Stimulated activated effector memory CD8-positive, alpha-beta T cell treated with anti-CD3 and anti-CD28 coated beads, Interleukin-12 subunit alpha, Interleukin-12 subunit beta, amount 100 ng/mL, for 72 hours (primary cell): Measurements from ENCODE around the gene IPO4.
A peak's percentile ranks its signal among the peaks of the same experiment; 100 is the strongest.

ENCODE experiments used
- ATAC-seq: fragments of 150-1000 bp; cut with Tn5 transposase; 2 replicates; pipeline ENCODE4 v1.10.0; 2021
- DNase-seq, 2 donors: peaks; one replicate each; pipeline ENCODE4 v3.0.0; 2021 to 2022; ENCODE audit warnings: low spot score in 2 of 2
- H3K27ac Mint-ChIP-seq: one replicate; pipeline ENCODE4 v1.8.0; 2022; ENCODE audit warnings: mild to moderate bottlenecking, mixed read lengths
- H3K36me3 Mint-ChIP-seq: one replicate; pipeline ENCODE4 v1.8.0; 2022; ENCODE audit warnings: mild to moderate bottlenecking, mixed read lengths
- H3K4me1 Mint-ChIP-seq: one replicate; pipeline ENCODE4 v1.8.0; 2022; ENCODE audit warnings: mixed read lengths
- H3K4me3 Mint-ChIP-seq: one replicate; pipeline ENCODE4 v1.8.0; 2022; ENCODE audit warnings: mild to moderate bottlenecking, mixed read lengths
- H3K9me3 Mint-ChIP-seq: one replicate; pipeline ENCODE4 v1.8.0; 2022; ENCODE audit warnings: mixed read lengths

IPO4 gene

DNA sequence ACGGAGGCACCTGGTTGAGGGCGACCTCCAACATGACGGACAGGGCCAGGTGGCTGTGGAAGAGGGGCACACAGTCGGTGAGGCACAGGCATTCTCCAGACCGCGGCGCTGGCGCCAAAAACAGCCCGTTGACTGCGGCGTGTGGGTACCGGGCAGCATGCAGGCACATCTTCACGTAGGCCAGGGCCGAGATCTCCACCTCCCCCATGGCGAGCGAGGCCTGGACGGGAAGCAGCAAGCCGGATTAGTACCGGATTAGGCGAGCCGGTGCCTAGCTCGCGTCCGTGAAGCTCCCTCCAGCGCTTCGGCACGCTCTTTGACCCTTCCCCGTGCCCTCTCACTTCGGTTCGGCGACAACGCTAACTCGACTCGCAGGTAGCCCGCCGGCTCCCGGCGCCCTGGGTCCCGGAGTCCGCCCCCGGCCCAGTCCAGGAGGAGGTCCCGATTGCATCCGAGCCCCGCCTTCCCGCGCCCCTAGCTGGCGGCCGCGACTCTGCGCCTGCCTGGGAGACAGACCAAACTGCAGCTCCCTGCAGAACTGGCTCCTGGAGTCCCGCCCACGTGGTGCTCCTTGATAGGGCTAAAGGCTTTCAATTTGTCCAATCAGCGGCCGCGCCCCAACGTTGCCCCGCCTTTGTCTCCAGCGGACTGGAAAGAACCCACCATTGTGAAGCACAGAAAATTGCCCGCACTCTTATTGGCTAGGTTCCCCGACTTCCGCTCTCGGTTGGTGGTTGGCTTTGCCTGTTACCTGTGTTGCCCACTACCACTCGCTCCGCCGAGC, 47.3 kb downstream of the IPO4 start, which contains the start of gene EMC9:
Gene EMC9, minus strand, starts transcription at position 495 of the 784 bp plus-strand sequence. Its CDS starts 287 bp downstream, at position 208.
- Mint-ChIP-seq H3K9me3 (no peaks in the 10 kb centered on the region), H3K4me3 (peak within 1 kb of the TSS; percentile 87), H3K36me3 (peaks cover 98% of the 10 kb centered on the region), H3K27ac (peak within 1 kb of the TSS; percentile 92), H3K4me1 (peaks cover 79% of the 10 kb centered on the region)
- peak; percentile 93 to 99 for DNase-seq
- peak; percentile 92 for ATAC-seq

DNA sequence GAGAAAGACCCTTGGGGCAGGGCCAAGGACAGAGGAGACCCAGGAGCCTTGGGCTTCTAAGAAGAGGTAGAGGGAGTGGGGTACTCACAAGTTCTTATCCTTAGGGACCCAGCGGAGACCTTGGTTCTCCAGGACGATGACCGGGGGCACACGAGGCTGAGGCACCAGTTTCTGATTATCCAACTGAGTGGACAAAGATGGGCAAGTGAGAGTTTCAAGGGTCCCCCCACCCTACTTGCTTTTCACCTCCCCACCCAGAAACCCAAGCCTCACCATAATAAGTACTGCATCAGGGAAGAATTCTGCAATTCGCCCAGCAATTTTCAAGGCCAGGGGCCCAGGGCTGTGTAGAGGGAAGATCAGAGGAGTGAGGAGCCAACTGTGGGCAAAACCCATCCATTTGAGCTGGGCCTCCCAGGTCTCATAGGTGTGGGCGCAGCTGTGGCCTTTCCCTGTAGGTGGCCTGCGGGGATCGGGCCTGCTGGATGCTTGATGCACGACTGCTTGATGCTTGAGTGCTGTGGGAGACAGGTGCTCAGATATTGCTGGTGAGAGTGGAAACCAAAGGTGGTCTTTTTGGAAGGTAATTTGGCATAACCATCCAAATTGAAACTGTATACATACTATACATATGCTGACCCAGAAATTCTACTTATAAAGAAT, 49.2 kb downstream of the IPO4 start:
- DNase-seq (no peak), ATAC-seq (no peak)
- peaks cover 79% of the 10 kb centered on the region for H3K36me3 Mint-ChIP-seq
- no peaks in the 10 kb centered on the region for H3K9me3 Mint-ChIP-seq
- H3K4me1 Mint-ChIP-seq, result peaks cover 73% of the 10 kb centered on the region
- peak overlapping the region; percentile 87 for H3K4me3 Mint-ChIP-seq
- peak overlapping the region; percentile 56 for H3K27ac Mint-ChIP-seq

DNA sequence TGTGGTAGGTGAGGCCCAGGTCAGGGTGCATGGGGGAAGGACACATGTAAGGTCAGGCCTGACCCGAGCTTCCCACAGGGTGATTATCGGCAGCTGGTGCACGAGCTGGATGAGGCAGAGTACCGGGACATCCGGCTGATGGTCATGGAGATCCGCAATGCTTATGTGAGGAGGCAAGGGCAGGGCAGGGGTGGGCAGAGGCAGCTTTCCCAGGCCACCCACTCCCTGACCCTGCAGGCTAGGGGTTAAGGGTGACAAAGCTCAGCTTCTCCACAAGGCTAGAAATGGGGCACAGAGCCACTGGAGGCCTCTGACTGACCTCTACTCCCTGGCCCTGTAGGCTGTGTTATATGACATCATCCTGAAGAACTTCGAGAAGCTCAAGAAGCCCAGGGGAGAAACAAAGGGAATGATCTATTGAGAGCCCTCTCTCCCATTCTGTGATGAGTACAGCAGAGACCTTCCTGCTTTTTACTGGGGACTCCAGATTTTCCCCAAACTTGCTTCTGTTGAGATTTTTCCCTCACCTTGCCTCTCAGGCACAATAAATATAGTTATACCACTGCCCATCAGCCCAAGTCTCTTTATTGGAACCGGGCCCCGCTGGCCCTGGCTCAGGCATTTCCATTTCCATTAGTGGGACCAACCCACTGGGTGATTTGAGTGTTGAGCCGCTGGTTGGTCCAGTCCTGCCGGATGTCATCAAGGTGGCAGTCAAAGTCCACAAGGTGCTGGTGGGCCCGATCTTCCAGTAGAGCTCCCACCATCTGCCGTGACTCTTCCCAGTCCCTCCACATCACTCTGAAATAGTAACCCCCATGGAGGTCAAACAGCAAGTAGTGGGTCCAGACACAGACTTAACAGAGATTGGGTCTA, 50.0 kb downstream of the IPO4 start:
- ATAC-seq, result no peak
- Mint-ChIP-seq H3K4me1 (peaks cover 67% of the 10 kb centered on the region), H3K27ac (peak overlapping the region; percentile 56), H3K4me3 (peak overlapping the region; percentile 87), H3K36me3 (peaks cover 72% of the 10 kb centered on the region), H3K9me3 (no peaks in the 10 kb centered on the region)
- DNase-seq, result no peak

DNA sequence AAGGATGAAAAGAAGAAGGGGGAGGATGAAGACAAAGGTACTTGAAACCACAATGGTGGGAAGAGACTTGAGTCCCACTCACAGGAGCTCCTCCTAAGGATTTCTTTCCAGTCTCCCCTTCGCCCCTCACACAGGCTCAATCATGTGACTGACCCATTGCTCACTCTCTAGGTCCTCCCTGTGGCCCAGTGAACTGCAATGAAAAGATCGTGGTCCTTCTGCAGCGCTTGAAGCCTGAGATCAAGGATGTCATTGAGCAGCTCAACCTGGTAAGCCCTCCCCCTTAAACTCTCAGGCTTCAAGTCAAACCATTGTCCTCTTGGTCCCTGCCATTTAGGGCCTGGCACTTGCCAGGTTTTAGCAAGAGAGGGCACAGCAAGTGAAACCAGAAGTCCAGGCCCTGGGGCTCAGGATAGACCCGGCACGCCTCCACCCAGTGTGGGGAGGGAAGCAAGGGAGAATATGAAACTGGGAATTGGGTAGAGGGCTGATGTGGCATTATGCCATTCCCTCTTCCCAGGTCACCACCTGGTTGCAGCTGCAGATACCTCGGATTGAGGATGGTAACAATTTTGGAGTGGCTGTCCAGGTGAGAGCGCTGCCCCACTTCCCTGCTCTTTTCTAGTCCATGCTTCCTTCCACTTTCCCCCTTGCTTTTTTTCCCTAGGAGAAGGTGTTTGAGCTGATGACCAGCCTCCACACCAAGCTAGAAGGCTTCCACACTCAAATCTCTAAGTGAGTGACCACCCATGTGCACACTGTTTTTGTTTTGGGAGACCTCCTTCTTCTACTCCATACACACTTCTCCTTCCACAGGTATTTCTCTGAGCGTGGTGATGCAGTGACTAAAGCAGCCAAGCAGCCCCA, 50.9 kb downstream of the IPO4 start:
- peaks cover 63% of the 10 kb centered on the region for H3K36me3 Mint-ChIP-seq
- ATAC-seq, result no peak
- H3K27ac Mint-ChIP-seq, result peak overlapping the region; percentile 92
- DNase-seq, result no peak
- peaks cover 62% of the 10 kb centered on the region for H3K4me1 Mint-ChIP-seq
- peak overlapping the region; percentile 87 for H3K4me3 Mint-ChIP-seq
- H3K9me3 Mint-ChIP-seq, result no peaks in the 10 kb centered on the region

DNA sequence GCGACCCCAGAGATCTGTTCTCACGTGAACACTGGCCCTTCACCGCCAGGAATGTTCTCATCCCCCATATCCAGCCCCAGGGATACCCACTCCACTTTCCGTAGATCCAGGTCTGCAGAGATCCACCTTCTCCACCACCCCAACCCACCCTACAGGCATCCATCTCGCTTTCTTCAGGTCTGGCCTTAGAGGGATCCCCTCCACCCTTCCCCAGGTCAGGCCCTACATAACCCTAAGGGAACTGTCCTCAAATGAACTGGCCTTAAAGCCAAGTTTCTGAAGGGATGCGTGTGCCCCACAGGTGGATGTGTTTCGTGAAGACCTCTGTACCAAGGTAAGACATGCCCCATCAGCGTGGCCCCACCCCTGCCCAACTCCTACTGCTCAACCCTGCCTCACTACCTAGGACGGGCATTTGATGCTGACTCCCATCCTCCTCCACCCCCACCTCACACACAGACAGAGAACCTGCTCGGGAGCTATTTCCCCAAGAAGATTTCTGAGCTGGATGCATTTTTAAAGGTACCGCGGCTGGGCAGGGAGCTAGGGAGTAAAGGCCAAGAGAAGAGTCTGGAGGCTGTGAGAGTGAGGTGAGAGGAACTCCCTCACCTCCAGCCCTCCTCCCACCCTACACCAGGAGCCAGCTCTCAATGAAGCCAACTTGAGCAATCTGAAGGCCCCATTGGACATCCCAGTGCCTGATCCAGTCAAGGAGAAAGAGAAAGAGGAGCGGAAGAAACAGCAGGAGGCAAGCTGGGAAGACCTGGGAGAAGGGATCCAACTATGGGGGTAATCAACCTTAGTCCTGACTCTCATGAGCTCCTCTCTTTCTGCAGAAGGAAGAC, 51.7 kb downstream of the IPO4 start:
- H3K4me1 Mint-ChIP-seq, result peaks cover 64% of the 10 kb centered on the region
- H3K9me3 Mint-ChIP-seq, result no peaks in the 10 kb centered on the region
- no peak for ATAC-seq
- H3K4me3 Mint-ChIP-seq, result peak overlapping the region; percentile 87
- H3K36me3 Mint-ChIP-seq, result peaks cover 54% of the 10 kb centered on the region
- DNase-seq, result no peak
- peak overlapping the region; percentile 92 for H3K27ac Mint-ChIP-seq

DNA sequence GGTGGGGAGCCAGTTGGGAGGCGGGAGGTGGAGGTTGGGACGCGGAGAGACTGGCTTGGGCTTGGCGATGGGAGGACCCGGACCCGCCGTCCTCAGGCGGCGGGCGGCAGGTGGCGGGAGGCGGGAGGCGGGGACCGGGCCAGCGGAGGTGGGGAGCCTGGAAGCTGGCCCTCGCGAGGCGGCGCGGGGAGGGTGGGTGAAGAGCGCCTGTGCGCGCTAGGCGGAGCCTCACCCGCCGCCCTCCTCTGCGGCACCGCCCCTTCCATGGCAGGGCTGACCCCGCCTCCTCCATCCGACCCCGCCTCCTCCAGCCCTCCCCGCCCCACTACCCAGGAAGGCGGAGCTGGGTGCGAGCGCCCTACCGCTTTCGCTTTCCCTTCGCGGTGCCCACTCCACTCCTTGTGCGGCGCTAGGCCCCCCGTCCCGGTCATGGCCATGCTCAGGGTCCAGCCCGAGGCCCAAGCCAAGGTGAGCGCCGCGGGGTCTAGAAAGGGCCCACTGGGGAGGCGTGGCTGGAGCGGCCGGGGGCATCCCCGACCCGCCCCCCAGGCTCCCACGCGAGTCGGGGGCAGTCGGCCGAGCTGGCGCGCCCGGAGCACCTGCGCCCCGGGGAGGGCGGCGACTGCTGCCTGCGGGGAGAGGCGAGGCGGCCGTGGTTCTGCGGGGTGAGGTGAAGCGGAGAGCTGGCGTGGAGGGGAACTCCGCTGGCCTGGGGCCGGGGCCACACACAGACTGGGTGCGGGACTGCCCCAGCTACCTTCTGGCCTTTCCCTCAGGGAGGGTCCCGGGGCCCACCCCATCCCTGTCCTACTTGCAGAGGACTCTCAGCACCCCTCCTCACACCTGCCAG, 52.6 kb downstream of the IPO4 start, which contains the start of gene PSME1:
Gene PSME1, plus strand, starts transcription at position 361 of the 850 bp plus-strand sequence. Its CDS starts 69 bp downstream, at position 430.
- Mint-ChIP-seq H3K36me3 (peaks cover 46% of the 10 kb centered on the region), H3K9me3 (no peaks in the 10 kb centered on the region), H3K27ac (peak within 1 kb of the TSS; percentile 92), H3K4me3 (peak within 1 kb of the TSS; percentile 87), H3K4me1 (peaks cover 64% of the 10 kb centered on the region)
- DNase-seq, result peak; percentile 91 to 97
- ATAC-seq, result peak; percentile 94

DNA sequence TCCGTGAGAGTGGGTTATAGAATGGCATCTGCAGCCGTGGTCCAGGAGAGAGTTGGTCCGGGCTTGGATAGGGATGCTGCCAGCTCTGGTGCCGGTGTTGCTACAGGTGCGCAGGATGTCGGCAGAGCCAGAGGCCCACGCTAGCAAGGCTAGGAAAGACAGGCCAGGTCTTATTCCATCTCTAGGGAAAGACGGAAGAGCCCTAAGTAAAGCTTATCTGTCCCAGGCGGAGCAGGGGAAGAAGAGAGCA, 53.1 kb downstream of the IPO4 start:
- peak; percentile 2 for ATAC-seq
- H3K36me3 Mint-ChIP-seq, result peaks cover 40% of the 10 kb centered on the region
- no peak for DNase-seq
- peak overlapping the region; percentile 81 for H3K27ac Mint-ChIP-seq
- no peaks in the 10 kb centered on the region for H3K9me3 Mint-ChIP-seq
- H3K4me1 Mint-ChIP-seq, result peaks cover 59% of the 10 kb centered on the region
- H3K4me3 Mint-ChIP-seq, result peak overlapping the region; percentile 87

DNA sequence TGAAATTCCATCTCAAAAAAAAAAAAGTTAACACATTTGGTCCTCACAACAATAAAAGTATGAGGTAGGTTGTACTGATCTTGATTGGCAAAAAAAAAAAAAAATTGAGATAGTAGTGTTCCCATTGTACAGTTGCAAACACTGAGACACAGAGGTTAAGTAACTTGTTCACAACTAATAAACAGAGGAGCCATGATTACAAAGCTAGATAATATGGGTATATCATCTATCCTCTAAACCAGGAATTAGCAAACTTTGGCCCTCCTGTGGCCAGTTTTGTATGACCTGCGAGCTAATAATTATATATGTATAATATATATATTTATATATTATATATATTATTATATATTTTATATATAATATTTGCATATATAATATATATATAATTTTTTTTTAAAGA, 54.9 kb downstream of the IPO4 start:
- Mint-ChIP-seq H3K4me3 (no peak overlapping the region), H3K27ac (no peak overlapping the region), H3K9me3 (no peaks in the 10 kb centered on the region), H3K36me3 (peaks cover 23% of the 10 kb centered on the region), H3K4me1 (peaks cover 47% of the 10 kb centered on the region)
- DNase-seq, result no peak
- no peak for ATAC-seq

DNA sequence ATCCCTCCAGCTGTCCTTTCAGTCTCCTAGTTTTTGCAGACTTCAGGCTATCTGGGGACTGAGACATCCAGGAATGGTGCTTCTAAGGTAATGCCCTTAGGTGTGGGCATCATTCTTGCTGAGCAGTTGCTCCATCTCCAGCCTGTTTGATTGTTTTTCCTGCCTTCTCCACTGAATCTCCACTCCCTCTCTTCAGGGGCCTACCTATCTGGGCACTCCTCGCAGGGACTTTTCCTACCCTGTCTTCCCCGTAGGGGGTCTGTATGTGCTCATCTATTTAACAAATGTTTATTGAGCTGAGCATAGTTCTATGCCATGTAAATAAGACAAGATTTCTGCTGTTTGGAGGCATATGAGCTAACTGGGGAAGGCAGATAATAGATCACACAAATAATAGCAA, 55.6 kb downstream of the IPO4 start:
- H3K4me3 Mint-ChIP-seq, result no peak overlapping the region
- peak overlapping the region; percentile 91 for H3K27ac Mint-ChIP-seq

DNA sequence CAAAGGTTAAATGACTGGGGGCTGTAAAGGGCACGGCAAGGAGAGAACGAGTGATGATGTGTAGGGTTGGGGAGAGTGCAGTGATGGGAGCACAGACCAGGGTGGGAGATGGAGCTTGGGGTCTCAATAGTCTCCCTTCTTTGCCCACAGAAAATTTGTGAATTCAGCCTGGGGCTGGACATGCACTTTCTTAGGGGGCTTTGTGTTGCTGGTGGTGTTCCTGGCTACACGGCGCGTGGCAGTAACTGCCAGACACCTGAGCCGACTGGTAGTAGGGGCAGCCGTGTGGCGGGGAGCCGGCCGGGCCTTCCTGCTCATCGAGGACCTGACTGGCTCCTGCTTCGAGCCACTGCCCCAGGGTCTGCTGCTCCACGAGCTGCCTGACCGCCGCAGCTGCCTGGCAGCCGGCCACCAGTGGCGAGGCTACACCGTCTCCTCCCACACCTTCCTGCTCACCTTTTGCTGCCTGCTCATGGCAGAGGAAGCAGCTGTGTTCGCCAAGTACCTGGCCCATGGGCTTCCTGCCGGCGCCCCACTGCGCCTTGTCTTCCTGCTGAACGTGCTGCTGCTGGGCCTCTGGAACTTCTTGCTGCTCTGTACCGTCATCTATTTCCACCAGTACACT, 56.4 kb downstream of the IPO4 start:
- Mint-ChIP-seq H3K27ac (peak overlapping the region; percentile 91), H3K36me3 (peaks cover 7% of the 10 kb centered on the region), H3K9me3 (no peaks in the 10 kb centered on the region), H3K4me3 (no peak overlapping the region), H3K4me1 (peaks cover 31% of the 10 kb centered on the region)
- DNase-seq (no peak), ATAC-seq (no peak)

More for the DNA sequence above, 55.6 kb downstream of the IPO4 start:
- Mint-ChIP-seq H3K4me1 (peaks cover 39% of the 10 kb centered on the region), H3K36me3 (peaks cover 15% of the 10 kb centered on the region), H3K9me3 (no peaks in the 10 kb centered on the region)
- ATAC-seq, result no peak
- no peak for DNase-seq

DNA sequence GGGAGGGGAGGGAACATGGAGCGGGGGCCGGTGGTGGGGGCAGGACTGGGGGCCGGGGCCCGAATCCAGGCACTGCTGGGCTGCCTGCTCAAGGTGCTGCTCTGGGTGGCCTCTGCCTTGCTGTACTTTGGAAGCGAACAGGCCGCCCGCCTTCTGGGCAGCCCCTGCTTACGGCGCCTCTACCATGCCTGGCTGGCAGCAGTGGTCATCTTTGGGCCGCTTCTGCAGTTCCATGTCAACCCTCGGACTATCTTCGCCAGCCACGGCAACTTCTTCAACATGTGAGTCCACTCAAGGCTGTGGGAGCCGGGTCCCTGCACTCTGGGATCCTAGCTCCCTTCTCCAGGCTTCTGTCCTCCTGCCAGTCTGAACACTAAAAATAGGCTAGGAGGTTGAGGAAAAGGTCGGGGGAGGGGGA, 57.1 kb downstream of the IPO4 start:
- no peaks in the 10 kb centered on the region for H3K9me3 Mint-ChIP-seq
- peak overlapping the region; percentile 91 for H3K27ac Mint-ChIP-seq
- ATAC-seq, result no peak
- peaks cover under 1% of the 10 kb centered on the region for H3K36me3 Mint-ChIP-seq
- no peak overlapping the region for H3K4me3 Mint-ChIP-seq
- DNase-seq, result no peak
- peaks cover 25% of the 10 kb centered on the region for H3K4me1 Mint-ChIP-seq

DNA sequence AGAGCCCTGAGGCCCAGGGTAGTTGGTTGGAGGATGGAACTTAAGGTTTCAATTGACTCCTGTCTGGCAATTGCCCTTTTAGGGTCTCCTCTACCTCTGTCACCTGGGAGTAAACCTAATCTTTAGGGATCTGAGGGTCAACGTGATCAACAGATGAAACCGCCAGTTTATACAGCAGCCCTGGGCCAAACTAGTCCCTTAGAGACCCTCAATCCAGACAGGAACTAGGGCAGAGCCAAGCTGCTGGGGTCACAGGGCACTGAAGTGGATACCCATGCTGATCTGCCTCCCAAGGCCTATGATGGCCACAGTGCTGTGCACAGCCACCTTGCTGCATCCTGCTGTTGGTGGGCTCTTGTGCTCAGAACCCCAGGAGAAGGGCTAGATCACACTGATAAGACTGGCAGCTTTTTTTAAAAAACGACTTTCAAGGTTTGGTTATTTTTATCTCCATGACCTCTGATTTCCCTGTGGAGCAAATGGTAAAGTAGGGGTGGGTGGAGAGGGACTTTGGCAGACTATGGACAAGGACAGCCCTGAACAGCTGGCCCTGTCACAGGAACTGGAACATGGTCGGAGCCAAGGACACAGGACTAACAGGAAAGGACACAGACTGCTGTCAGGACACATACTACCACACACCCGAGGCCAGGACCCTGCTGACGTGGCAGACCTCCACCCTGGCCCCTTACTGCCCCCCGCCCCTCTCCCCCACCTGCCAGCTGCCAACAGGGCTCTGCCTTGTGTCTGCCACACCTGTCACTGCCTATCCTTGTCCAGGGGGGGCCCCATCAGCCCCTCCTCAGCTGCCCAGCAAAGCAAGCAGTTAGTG, 57.7 kb downstream of the IPO4 start:
- DNase-seq, result no peak
- Mint-ChIP-seq H3K9me3 (no peaks in the 10 kb centered on the region), H3K4me3 (no peak overlapping the region), H3K27ac (no peak overlapping the region), H3K36me3 (no peaks in the 10 kb centered on the region), H3K4me1 (peaks cover 24% of the 10 kb centered on the region)
- no peak for ATAC-seq
